Adrenal gland (tissue), 12 donors: ENCODE data around the gene ANP32A. TPM values are rescaled to one million over a fixed set of nuclear protein-coding genes. Genes with fewer than 3 reads are reported as not detected.

Experiments
- DNase-seq, 7 donors: peaks; one replicate each; pipeline ENCODE4 v3.0.0-alpha.2; 2019 to 2020
- H3K27ac ChIP-seq, 5 donors: fragments of 200-600 bp; sonication (generic) in 4 of 5; 1 replicate in 3 of 5; 2 replicates in 2 of 5; pipeline versions ENCODE4 v1.5.1 to v1.8.0; 2016 to 2020; ENCODE audit warnings: mild to moderate bottlenecking in 1 of 5
- H3K27me3 ChIP-seq: fragments of 200-600 bp; 2 replicates; pipeline ENCODE4 v1.8.0; 2021
- H3K36me3 ChIP-seq, 2 donors: fragments of 200-600 bp; replicated peaks in 1 of 2; 1 replicate in 1 of 2; 2 replicates in 1 of 2; pipeline versions ENCODE4 v1.5.1 to v1.8.0; 2018 to 2022
- H3K4me1 ChIP-seq, 2 donors: fragments of 200-600 bp; replicated peaks in 1 of 2; 1 replicate in 1 of 2; 2 replicates in 1 of 2; pipeline versions ENCODE4 v1.5.1 to v1.8.0; 2018 to 2021
- H3K4me3 ChIP-seq, 4 donors: fragments of 200-600 bp; sonication (generic) in 3 of 4; one replicate each; pipeline ENCODE4 v1.5.1; 2016 to 2018
- H3K9me3 ChIP-seq, 3 donors: fragments of 200-600 bp; sonication (generic) in 1 of 3; replicated peaks in 1 of 3; 1 replicate in 2 of 3; 2 replicates in 1 of 3; pipeline versions ENCODE4 v1.5.1 to v1.8.0; 2016 to 2021
- CTCF ChIP-seq, 6 experiments: fragments of 450-650 bp in 4 of 6; fragments of 200-600 bp in 2 of 6; sonication (generic) in 1 of 6; IDR thresholded peaks; 1 replicate in 5 of 6; 2 replicates in 1 of 6; pipeline versions ENCODE4 v1.5.1 to v1.8.0; 2016 to 2021; ENCODE audit warnings: antibody characterized with exemption in 6 of 6, mild to moderate bottlenecking in 2 of 6, moderate library complexity in 1 of 6
- POLR2A ChIP-seq, 2 donors: fragments of 450-650 bp; IDR thresholded peaks; one replicate each; pipeline ENCODE4 v1.6.1; 2017; ENCODE audit warnings: antibody characterized with exemption in 2 of 2, mild to moderate bottlenecking in 2 of 2, moderate library complexity in 1 of 2
- WGBS, 4 donors: extraction: QIAGEN DNeasy Blood & Tissue Kit in 2 of 4; methylation state at CpG; one replicate each; pipeline versions ENCODE4 v1.1.5 to v1.1.7; 2013 to 2017; 5-methylcytosine and 5-hydroxymethylcytosine counted together
- intact Hi-C, 2 donors: fragments of 100-400 bp; cut with DNase I; formaldehyde crosslinking; loops; one replicate each; pipeline versions ENCODE4 v1.14.1 to v1.15.0; 2022 to 2023
- polyA plus RNA-seq, 3 donors: library from polyadenylated mRNA; stranded (reverse); fragments of 200-250 nt in 2 of 3; fragments of 350-450 nt in 1 of 3; fragmentation: Illumina TruSeq in 1 of 3; extraction: RNeasy Lipid Tissue Mini Kit (QIAGEN cat#74804) in 1 of 3; gene quantifications; one replicate each; pipeline ENCODE4 v1.2.3, GENCODE V29; 2013 to 2014
- total RNA-seq, 9 donors: library from RNA; depleted of rRNA in 4 of 9; stranded (reverse); fragments of >200 nt in 4 of 9; fragments of 120-200 nt in 1 of 9; fragmentation: NEBNext Ultra II Directional in 1 of 9; extraction: Animal tissue kit (Norgen Biotek cat#: 25700) in 1 of 9; gene quantifications; one replicate each; pipeline versions ENCODE4 v1.1.0 to v1.2.4, GENCODE V29; 2013 to 2023
- donor health status: healthy with polysubstance abuse.
- donor health status: Bipolar disorder and iron deficiency.
- donor health status: DM: yes; HTN: yes; CAD: no.
- donor health status: DM: no; HTN: no; CAD: no.
- donor health status: DM: no; HTN: no; CAD: no.
- donor health status: DM: yes; HTN: yes; CAD: no.

Gene ANP32A
- total and polyA plus RNA-seq, 12 donors = 44.5 to 170 (median 79.5) TPM

DNA sequence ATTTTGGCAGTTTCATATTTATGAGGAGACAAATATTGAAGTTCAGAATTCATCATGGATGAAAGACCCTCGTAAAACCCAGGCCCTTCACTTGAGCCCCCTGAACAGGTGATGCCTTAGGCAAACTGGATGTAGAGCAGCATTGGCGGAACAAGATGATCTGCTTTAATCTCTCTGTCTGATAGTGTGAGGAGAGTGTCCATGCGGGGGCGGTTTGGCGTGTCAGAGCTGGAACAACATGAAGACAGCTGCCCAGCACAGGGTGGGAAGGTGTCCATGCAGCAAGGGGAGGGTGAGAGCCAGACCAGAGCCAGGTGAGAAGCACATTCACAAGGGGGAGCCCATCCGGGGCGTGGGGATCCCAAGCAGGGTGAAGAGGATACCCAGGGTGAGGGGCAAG, 31.8 kb upstream of the ANP32A start:
- TF ChIP-seq CTCF (IDR thresholded peaks at IDR 0.05) (no peak), POLR2A (IDR thresholded peaks at IDR 0.05) (no peak)
- intact Hi-C loops = no loop called here
- Histone ChIP-seq H3K9me3 (peaks cover 0 to 4% (median 0%) of the 10 kb centered on the region in 3 donors), H3K4me3 (no peak overlapping the region), H3K27me3 (peaks cover 10% of the 10 kb centered on the region), H3K4me1 (no peaks in the 10 kb centered on the region), H3K36me3 (no peaks in the 10 kb centered on the region), H3K27ac (no peak overlapping the region)
- no peak for DNase-seq
- WGBS, 4 donors = 83 to 87% (median 86%) methylated on average over 7 of the region's 7 CpGs

DNA sequence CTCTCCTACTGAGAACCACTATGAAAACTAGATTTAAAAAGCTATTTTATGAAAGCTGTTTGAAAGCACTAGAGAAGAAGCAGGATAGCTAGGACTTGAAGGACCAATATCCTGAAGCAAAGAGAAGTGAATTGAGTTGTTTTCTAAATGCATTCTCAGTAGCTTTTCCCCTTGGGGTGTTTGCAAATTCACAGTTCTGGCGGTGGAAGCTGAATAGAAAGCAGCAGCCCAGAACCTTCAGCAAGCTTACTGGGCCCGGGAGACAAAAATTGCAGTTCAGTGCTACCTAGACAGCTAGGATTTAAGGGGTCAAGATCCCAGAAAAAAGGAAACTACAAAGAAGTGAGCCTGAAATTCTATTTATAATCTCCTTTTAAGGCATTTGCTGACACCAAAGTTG, 31.3 kb upstream of the ANP32A start:
- Histone ChIP-seq H3K27ac (no peak overlapping the region), H3K9me3 (peaks cover 0 to under 1% (median 0%) of the 10 kb centered on the region in 3 donors), H3K4me1 (no peaks in the 10 kb centered on the region), H3K36me3 (no peaks in the 10 kb centered on the region), H3K27me3 (peaks cover 10% of the 10 kb centered on the region), H3K4me3 (no peak overlapping the region)
- TF ChIP-seq POLR2A (IDR thresholded peaks at IDR 0.05) (no peak), CTCF (IDR thresholded peaks at IDR 0.05) (no peak)
- DNase-seq = no peak
- intact Hi-C loops = no loop called here
- 70 to 88% (median 79%) methylated on average over 2 of the region's 2 CpGs for WGBS, 4 donors

GRCh38 chr15:68849497-68849896, 28.8 kb upstream of the ANP32A start:
- intact Hi-C loops = no loop called here
- Histone ChIP-seq H3K9me3 (no peaks in the 10 kb centered on the region), H3K36me3 (no peaks in the 10 kb centered on the region), H3K4me1 (no peaks in the 10 kb centered on the region), H3K27me3 (peaks cover 27% of the 10 kb centered on the region), H3K4me3 (no peak overlapping the region), H3K27ac (no peak overlapping the region)
- DNase-seq = no peak
- 65 to 78% (median 69%) methylated on average over 2 of the region's 2 CpGs for WGBS, 4 donors
- no peak for TF ChIP-seq CTCF (IDR thresholded peaks at IDR 0.05)

DNA sequence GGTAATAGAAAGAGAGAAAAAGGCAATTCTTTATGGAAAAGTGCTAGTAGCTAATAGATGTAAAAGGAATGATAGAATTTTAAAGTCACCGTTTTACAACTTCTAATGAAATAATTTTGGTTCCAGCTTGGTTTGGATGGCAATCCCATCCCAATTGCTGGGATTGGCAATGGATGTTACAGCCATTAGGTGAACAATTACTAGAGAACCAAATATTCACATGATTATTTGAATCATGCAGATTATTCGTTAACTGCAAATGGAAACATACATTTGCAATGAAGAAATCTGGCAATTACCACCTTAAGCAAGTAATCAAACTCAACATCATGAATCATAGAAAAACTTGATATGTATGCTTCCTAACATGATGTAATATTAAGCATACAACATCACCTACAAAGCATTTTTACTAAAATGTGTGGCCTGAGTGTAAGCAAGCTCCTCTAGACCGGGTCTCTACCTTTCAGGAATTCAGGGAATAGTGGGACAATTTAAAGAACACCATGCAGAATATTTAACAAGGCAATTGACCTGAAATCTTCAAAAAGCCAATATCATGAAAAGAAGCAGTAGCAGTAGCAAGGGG, 26.2 kb upstream of the ANP32A start:
- peaks cover 52% of the 10 kb centered on the region for H3K27me3 ChIP-seq

More for the DNA sequence above, 26.2 kb upstream of the ANP32A start:
- Histone ChIP-seq H3K4me3 (no peak overlapping the region), H3K9me3 (no peaks in the 10 kb centered on the region), H3K4me1 (peaks cover 0 to 9% of the 10 kb centered on the region in 2 donors), H3K36me3 (no peaks in the 10 kb centered on the region), H3K27ac (no peak overlapping the region)
- intact Hi-C loops = no loop called here
- DNase-seq = no peak
- TF ChIP-seq CTCF (IDR thresholded peaks at IDR 0.05) (no peak), POLR2A (IDR thresholded peaks at IDR 0.05) (no peak)
- 83 to 94% (median 92%) methylated on average over 3 of the region's 3 CpGs for WGBS, 4 donors
